ENCODE measurements around the gene JAKMIP1. TPM values are rescaled to one million over a fixed set of nuclear protein-coding genes. Genes with fewer than 3 reads are reported as not detected.

JAKMIP1 gene
- total and polyA plus RNA-seq, 2 experiments from 2014 or later = not detected

DNA sequence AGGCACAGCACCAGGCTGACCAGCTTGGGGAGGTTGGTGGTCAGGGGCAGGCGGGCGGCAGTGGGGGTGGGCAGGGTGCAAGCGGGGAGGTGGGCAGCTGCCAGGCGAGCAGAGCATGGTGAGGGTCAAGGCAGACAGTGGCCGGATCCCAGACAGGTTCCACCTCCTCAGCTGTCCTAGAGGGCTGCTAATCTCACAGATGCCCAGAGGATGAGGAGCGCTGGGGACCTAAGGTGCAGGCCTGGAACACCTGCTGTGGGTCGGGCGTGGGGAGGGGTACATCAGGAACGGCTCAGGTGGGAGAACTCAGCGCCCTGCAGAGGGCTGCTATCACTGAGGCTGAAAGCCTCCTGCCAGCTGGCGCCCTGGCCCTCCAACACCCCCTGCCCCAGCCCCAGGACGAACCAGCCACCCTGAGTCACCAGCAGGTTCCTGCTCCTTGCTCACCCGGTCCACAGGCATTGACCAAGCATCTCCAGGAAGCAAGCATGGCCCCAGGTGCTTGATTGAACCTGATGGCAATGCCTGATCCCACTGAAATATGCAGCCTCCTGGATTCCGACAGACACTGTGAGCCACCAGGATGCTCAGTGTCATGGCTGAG lies 153.7 kb downstream of the JAKMIP1 start:
- in situ Hi-C loops (cut with MboI) = no loop called here
- Histone ChIP-seq H3F3A (ENCODE audit: insufficient read depth) (no peaks in the 10 kb centered on the region), H3K9me2 (ENCODE audit: insufficient read depth) (no peaks in the 10 kb centered on the region), H3K27me3 (replicated peaks; ENCODE audit: insufficient read depth) (no peaks in the 10 kb centered on the region), H3K9ac (no peak overlapping the region), H2AFZ (no peak overlapping the region), H4K20me1 (ENCODE audit: insufficient read depth) (no peaks in the 10 kb centered on the region), H3K79me2 (ENCODE audit: insufficient read depth) (no peaks in the 10 kb centered on the region), H3K4me2 (ENCODE audit: unreplicated experiment) (no peak overlapping the region), H3K4me1 (ENCODE audit: insufficient read depth) (no peaks in the 10 kb centered on the region), H3K4me3 (no peak overlapping the region), H3K9me3 (ENCODE audit: low read depth) (no peaks in the 10 kb centered on the region), H3K27ac (no peak overlapping the region), H3K36me3 (ENCODE audit: low read depth) (no peaks in the 10 kb centered on the region)
- TF ChIP-seq EZH2 (IDR thresholded peaks at IDR 0.05; ENCODE audit: insufficient read depth, poor library complexity, severe bottlenecking) = no peak
- DNase-seq = no peak
- WGBS, 2 experiments (ENCODE audit: low coverage in 1 of 2, low lambda C conversion rate in 2 of 2, missing lambda C conversion rate in 2 of 2) = 43% methylated on average over 11 to 14 of the region's 14 CpGs

DNA sequence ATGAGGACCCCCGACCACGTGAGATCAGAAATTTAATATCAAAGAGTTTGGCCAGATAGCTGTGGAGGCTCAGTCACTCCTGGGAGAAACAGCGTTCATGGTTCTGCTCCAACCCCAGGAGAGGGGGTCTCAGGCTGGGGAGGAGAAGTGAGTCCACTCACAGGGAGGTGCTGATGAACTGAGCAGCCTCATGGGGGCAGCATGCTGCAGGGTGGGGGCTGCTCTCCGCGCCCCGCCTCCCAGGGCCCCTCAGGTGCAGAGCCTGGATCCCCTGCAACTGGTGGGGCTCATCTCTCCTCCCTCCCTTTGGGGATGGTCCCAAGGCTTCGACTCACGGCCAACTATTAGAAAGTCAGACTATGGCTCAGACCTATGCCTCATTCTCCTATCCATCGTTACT lies 155.5 kb downstream of the JAKMIP1 start:
- 14 to 20% methylated on average over 9 of the region's 9 CpGs for WGBS, 2 experiments (ENCODE audit: low coverage in 1 of 2, low lambda C conversion rate in 2 of 2, missing lambda C conversion rate in 2 of 2)

DNA sequence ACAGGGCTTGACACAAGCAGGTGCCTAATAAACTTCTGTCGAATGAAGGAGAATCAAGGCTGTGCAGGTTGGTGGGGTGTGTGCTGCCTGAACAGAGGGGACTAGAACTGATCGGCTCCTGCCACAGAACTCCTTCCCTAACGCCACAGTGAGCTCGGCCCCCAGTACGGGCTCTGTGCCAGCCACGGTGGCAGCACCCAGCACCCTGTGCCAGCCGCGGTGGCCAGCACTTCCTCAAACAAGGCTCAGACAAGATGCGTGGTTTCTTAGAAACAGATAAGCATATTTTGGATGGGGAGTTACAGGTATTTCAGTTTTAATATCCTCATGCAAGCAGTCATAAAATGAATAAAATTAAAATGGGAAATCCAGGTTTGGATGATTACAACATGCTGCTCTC lies 156.1 kb downstream of the JAKMIP1 start:
- Histone ChIP-seq H3K9me3 (ENCODE audit: low read depth) (no peaks in the 10 kb centered on the region), H2AFZ (no peak overlapping the region), H3F3A (ENCODE audit: insufficient read depth) (no peaks in the 10 kb centered on the region), H3K27me3 (replicated peaks; ENCODE audit: insufficient read depth) (no peaks in the 10 kb centered on the region), H3K27ac (no peak overlapping the region), H3K9ac (no peak overlapping the region), H3K79me2 (ENCODE audit: insufficient read depth) (no peaks in the 10 kb centered on the region), H3K4me2 (ENCODE audit: unreplicated experiment) (no peak overlapping the region), H4K20me1 (ENCODE audit: insufficient read depth) (no peaks in the 10 kb centered on the region), H3K9me2 (ENCODE audit: insufficient read depth) (no peaks in the 10 kb centered on the region), H3K36me3 (ENCODE audit: low read depth) (no peaks in the 10 kb centered on the region), H3K4me3 (no peak overlapping the region), H3K4me1 (ENCODE audit: insufficient read depth) (no peaks in the 10 kb centered on the region)
- WGBS, 2 experiments (ENCODE audit: low coverage in 1 of 2, low lambda C conversion rate in 2 of 2, missing lambda C conversion rate in 2 of 2) = 31 to 36% methylated on average over 9 of the region's 9 CpGs
- TF ChIP-seq EZH2phosphoT487 (IDR thresholded peaks at IDR 0.05; ENCODE audit: insufficient read depth, low read depth) = no peak
- no peak for TF ChIP-seq EZH2 (IDR thresholded peaks at IDR 0.05; ENCODE audit: insufficient read depth, poor library complexity, severe bottlenecking)
- in situ Hi-C loops (cut with MboI) = no loop called here
- DNase-seq = no peak

More for the DNA sequence above, 155.5 kb downstream of the JAKMIP1 start:
- in situ Hi-C loops (cut with MboI) = no loop called here
- DNase-seq = no peak
- TF ChIP-seq EZH2phosphoT487 (IDR thresholded peaks at IDR 0.05; ENCODE audit: insufficient read depth, low read depth) (no peak), EZH2 (IDR thresholded peaks at IDR 0.05; ENCODE audit: insufficient read depth, poor library complexity, severe bottlenecking) (no peak)
- Histone ChIP-seq H3F3A (ENCODE audit: insufficient read depth) (no peaks in the 10 kb centered on the region), H4K20me1 (ENCODE audit: insufficient read depth) (no peaks in the 10 kb centered on the region), H3K27me3 (replicated peaks; ENCODE audit: insufficient read depth) (no peaks in the 10 kb centered on the region), H3K4me3 (no peak overlapping the region), H3K4me1 (ENCODE audit: insufficient read depth) (no peaks in the 10 kb centered on the region), H3K4me2 (ENCODE audit: unreplicated experiment) (no peak overlapping the region), H3K27ac (no peak overlapping the region), H3K79me2 (ENCODE audit: insufficient read depth) (no peaks in the 10 kb centered on the region), H3K36me3 (ENCODE audit: low read depth) (no peaks in the 10 kb centered on the region), H3K9me2 (ENCODE audit: insufficient read depth) (no peaks in the 10 kb centered on the region), H3K9ac (no peak overlapping the region), H3K9me3 (ENCODE audit: low read depth) (no peaks in the 10 kb centered on the region), H2AFZ (no peak overlapping the region)

DNA sequence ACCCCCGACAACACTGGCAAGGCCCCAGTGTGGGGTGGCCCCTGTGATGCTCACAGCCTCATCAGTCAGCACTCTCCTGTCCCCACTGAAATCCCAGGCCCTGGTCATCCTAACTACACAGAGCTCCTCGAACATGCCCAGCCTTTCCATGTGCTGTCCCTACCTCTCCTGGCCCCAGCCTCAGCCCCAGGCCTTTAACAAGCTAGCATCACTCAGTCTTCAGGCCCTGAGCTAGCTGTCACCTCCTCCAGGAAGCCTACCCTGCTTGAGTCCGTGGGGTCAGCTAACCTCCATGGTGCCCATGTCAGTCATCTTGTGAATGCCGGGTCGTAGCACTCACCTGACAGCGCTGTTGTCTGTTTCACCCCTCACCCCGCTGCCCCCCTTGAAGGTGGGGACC lies 156.5 kb downstream of the JAKMIP1 start:
- no peaks in the 10 kb centered on the region for H3K79me2 ChIP-seq (ENCODE audit: insufficient read depth)
- no peak overlapping the region for H3K27ac ChIP-seq
- TF ChIP-seq EZH2 (IDR thresholded peaks at IDR 0.05; ENCODE audit: insufficient read depth, poor library complexity, severe bottlenecking) (no peak), EZH2phosphoT487 (IDR thresholded peaks at IDR 0.05; ENCODE audit: insufficient read depth, low read depth) (no peak)
- no peaks in the 10 kb centered on the region for H3K9me3 ChIP-seq (ENCODE audit: low read depth)
- no peak for DNase-seq
- in situ Hi-C loops (cut with MboI) = no loop called here
- 34 to 44% methylated on average over 7 of the region's 7 CpGs for WGBS, 2 experiments (ENCODE audit: low coverage in 1 of 2, low lambda C conversion rate in 2 of 2, missing lambda C conversion rate in 2 of 2)
- no peaks in the 10 kb centered on the region for H3K4me1 ChIP-seq (ENCODE audit: insufficient read depth)
- no peak overlapping the region for H3K9ac ChIP-seq
- H3K36me3 ChIP-seq (ENCODE audit: low read depth) = no peaks in the 10 kb centered on the region
- H3K4me2 ChIP-seq (ENCODE audit: unreplicated experiment) = no peak overlapping the region
- no peaks in the 10 kb centered on the region for H3K9me2 ChIP-seq (ENCODE audit: insufficient read depth)
- no peaks in the 10 kb centered on the region for H4K20me1 ChIP-seq (ENCODE audit: insufficient read depth)
- H3K4me3 ChIP-seq = no peak overlapping the region
- H3K27me3 ChIP-seq (replicated peaks; ENCODE audit: insufficient read depth) = no peaks in the 10 kb centered on the region
- no peak overlapping the region for H2AFZ ChIP-seq
- H3F3A ChIP-seq (ENCODE audit: insufficient read depth) = no peaks in the 10 kb centered on the region

DNA sequence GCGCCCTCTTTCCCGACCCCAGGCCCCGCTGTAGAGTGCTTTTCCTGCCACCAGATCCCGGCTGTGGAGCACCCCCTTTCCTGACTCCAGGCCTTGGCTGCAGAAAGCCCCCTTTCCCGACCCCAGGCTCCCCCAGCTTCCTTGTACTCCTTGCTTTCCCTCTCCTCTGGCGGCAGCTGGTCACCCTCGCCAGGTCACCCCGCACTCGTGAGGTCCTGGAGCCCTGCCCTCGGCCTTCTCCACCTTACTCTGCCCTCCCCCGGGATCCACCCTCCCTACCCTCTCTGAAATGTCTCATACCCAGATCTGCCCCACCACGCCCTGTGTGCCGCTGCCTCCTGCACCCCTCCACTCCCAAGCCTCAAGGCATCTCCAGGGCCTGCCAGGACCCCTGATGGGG lies 157.2 kb downstream of the JAKMIP1 start:
- Histone ChIP-seq H3K9me2 (ENCODE audit: insufficient read depth) (no peaks in the 10 kb centered on the region), H3K36me3 (ENCODE audit: low read depth) (no peaks in the 10 kb centered on the region), H2AFZ (no peak overlapping the region), H4K20me1 (ENCODE audit: insufficient read depth) (no peaks in the 10 kb centered on the region), H3K4me1 (ENCODE audit: insufficient read depth) (no peaks in the 10 kb centered on the region), H3K27ac (no peak overlapping the region), H3K79me2 (ENCODE audit: insufficient read depth) (no peaks in the 10 kb centered on the region), H3K9me3 (ENCODE audit: low read depth) (no peaks in the 10 kb centered on the region), H3F3A (ENCODE audit: insufficient read depth) (no peaks in the 10 kb centered on the region), H3K27me3 (replicated peaks; ENCODE audit: insufficient read depth) (no peaks in the 10 kb centered on the region), H3K4me3 (no peak overlapping the region), H3K4me2 (ENCODE audit: unreplicated experiment) (no peak overlapping the region), H3K9ac (no peak overlapping the region)
- in situ Hi-C loops (cut with MboI) = no loop called here
- 8 to 31% methylated on average over 2 to 12 of the region's 13 CpGs for WGBS, 2 experiments (ENCODE audit: low coverage in 1 of 2, low lambda C conversion rate in 2 of 2, missing lambda C conversion rate in 2 of 2)
- no peak for DNase-seq
- no peak for TF ChIP-seq EZH2 (IDR thresholded peaks at IDR 0.05; ENCODE audit: insufficient read depth, poor library complexity, severe bottlenecking)
- TF ChIP-seq EZH2phosphoT487 (IDR thresholded peaks at IDR 0.05; ENCODE audit: insufficient read depth, low read depth) = no peak

Data from GM23248 (cell line).